Neural progenitor cell (in vitro differentiated cells): ENCODE data around the gene PLEKHG2. TPM values are rescaled to one million over a fixed set of nuclear protein-coding genes. Genes with fewer than 3 reads are reported as not detected.

ENCODE experiments used
- DNase-seq: peaks from one replicate; pipeline ENCODE4 v3.0.0-alpha.2; 2016; ENCODE audit warnings: low spot score
- H2AFZ ChIP-seq: fragments of 200-600 bp; sonication (generic); replicated peaks from 2 replicates; pipeline ENCODE4 v1.6.1; 2016; ENCODE audit warnings: antibody characterized with exemption
- H3F3A ChIP-seq: fragments of 200-600 bp; sonication (generic); 2 replicates; pipeline ENCODE4 v1.6.1; 2016; ENCODE audit warnings: antibody characterized with exemption, low read depth
- H3K27ac ChIP-seq: fragments of 200-600 bp; sonication (generic); 2 replicates; pipeline ENCODE4 v1.5.1; 2016; ENCODE audit warnings: mild to moderate bottlenecking
- H3K27me3 ChIP-seq: fragments of 200-600 bp; sonication (generic); 2 replicates; pipeline ENCODE4 v1.6.1; 2016; ENCODE audit warnings: mild to moderate bottlenecking, moderate library complexity
- H3K36me3 ChIP-seq: fragments of 200-600 bp; sonication (generic); 2 replicates; pipeline ENCODE4 v1.5.1; 2016
- H3K4me1 ChIP-seq: fragments of 200-600 bp; sonication (generic); 2 replicates; pipeline ENCODE4 v1.6.1; 2016; ENCODE audit warnings: mixed run types
- H3K4me2 ChIP-seq: fragments of 200-600 bp; sonication (generic); 2 replicates; pipeline ENCODE4 v1.6.1; 2016
- H3K4me3 ChIP-seq: fragments of 200-600 bp; sonication (generic); 2 replicates; pipeline ENCODE4 v1.5.1; 2016
- H3K79me2 ChIP-seq: fragments of 200-600 bp; sonication (generic); 2 replicates; pipeline ENCODE4 v1.6.1; 2016; ENCODE audit warnings: low read depth
- H3K9ac ChIP-seq: fragments of 200-600 bp; sonication (generic); 2 replicates; pipeline ENCODE4 v1.6.1; 2016
- H3K9me3 ChIP-seq: fragments of 200-600 bp; sonication (generic); 2 replicates; pipeline ENCODE4 v1.5.1; 2016; ENCODE audit warnings: low read depth
- H4K20me1 ChIP-seq: fragments of 200-600 bp; sonication (generic); 2 replicates; pipeline ENCODE4 v1.6.1; 2016; ENCODE audit warnings: low read depth
- H3K27ac Mint-ChIP-seq: 3 replicates; pipeline ENCODE4 v1.8.0; 2021; ENCODE audit warnings: mixed read lengths
- H3K27me3 Mint-ChIP-seq: 2 replicates; pipeline ENCODE4 v1.8.0; 2022; ENCODE audit warnings: low read depth, mild to moderate bottlenecking, inconsistent platforms, moderate library complexity, mixed read lengths; ENCODE audit not compliant: insufficient read depth
- H3K36me3 Mint-ChIP-seq: 3 replicates; pipeline ENCODE4 v1.8.0; 2021; ENCODE audit warnings: mixed read lengths
- H3K4me1 Mint-ChIP-seq: 3 replicates; pipeline ENCODE4 v1.8.0; 2021; ENCODE audit warnings: mixed read lengths
- H3K4me3 Mint-ChIP-seq: 3 replicates; pipeline ENCODE4 v1.8.0; 2021; ENCODE audit warnings: mild to moderate bottlenecking, moderate library complexity, mixed read lengths
- H3K9me3 Mint-ChIP-seq: 3 replicates; pipeline ENCODE4 v1.8.0; 2020; ENCODE audit warnings: mixed read lengths
- EZH2 ChIP-seq: fragments of 200-600 bp; sonication (generic); IDR thresholded peaks from 2 replicates; pipeline ENCODE4 v1.6.1; 2017; ENCODE audit warnings: antibody characterized with exemption, mild to moderate bottlenecking, moderate library complexity
- EZH2phosphoT487 ChIP-seq: fragments of 200-600 bp; sonication (generic); IDR thresholded peaks from 2 replicates; pipeline ENCODE4 v1.6.1; 2017; ENCODE audit warnings: antibody characterized with exemption
- total RNA-seq: library from RNA; depleted of rRNA; stranded (reverse); fragments of >200 nt; gene quantifications from 2 replicates; pipeline ENCODE4 v1.2.3, GENCODE V29; 2015; ENCODE audit warnings: low replicate concordance
- TF ChIP-seq, protein P1 (sequence below): fragments of 200-600 bp; sonication (generic); IDR thresholded peaks from 2 replicates; pipeline ENCODE4 v1.5.1; 2017; ENCODE audit warnings: antibody characterized with exemption, mild to moderate bottlenecking

Gene PLEKHG2
- total RNA-seq, 1 donor from 2014 or later, result 10.7 TPM

- no peaks in the 10 kb centered on the region for H3K9me3 Mint-ChIP-seq
- H3K4me3 Mint-ChIP-seq, result no peak overlapping the region
- H3K4me3 ChIP-seq, result no peak overlapping the region
- no peaks in the 10 kb centered on the region for H3K27me3 Mint-ChIP-seq
- no peak overlapping the region for H2AFZ ChIP-seq
- H3K27me3 ChIP-seq, result no peaks in the 10 kb centered on the region
- H3K36me3 ChIP-seq, result no peaks in the 10 kb centered on the region
- no peak overlapping the region for H3K4me2 ChIP-seq
- no peaks in the 10 kb centered on the region for H3K4me1 ChIP-seq
- no peak overlapping the region for H3K27ac Mint-ChIP-seq
- H3K4me1 Mint-ChIP-seq, result no peaks in the 10 kb centered on the region
- H3K79me2 ChIP-seq, result no peaks in the 10 kb centered on the region
- TF ChIP-seq EZH2phosphoT487 (no peak), EZH2 (no peak)
- TF ChIP-seq, protein P1, sequence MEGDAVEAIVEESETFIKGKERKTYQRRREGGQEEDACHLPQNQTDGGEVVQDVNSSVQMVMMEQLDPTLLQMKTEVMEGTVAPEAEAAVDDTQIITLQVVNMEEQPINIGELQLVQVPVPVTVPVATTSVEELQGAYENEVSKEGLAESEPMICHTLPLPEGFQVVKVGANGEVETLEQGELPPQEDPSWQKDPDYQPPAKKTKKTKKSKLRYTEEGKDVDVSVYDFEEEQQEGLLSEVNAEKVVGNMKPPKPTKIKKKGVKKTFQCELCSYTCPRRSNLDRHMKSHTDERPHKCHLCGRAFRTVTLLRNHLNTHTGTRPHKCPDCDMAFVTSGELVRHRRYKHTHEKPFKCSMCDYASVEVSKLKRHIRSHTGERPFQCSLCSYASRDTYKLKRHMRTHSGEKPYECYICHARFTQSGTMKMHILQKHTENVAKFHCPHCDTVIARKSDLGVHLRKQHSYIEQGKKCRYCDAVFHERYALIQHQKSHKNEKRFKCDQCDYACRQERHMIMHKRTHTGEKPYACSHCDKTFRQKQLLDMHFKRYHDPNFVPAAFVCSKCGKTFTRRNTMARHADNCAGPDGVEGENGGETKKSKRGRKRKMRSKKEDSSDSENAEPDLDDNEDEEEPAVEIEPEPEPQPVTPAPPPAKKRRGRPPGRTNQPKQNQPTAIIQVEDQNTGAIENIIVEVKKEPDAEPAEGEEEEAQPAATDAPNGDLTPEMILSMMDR, result no peak
- no peaks in the 10 kb centered on the region for H3K9me3 ChIP-seq
- no peaks in the 10 kb centered on the region for H3F3A ChIP-seq
- peaks cover 7% of the 10 kb centered on the region for H4K20me1 ChIP-seq
- H3K9ac ChIP-seq, result no peak overlapping the region
- H3K27ac ChIP-seq, result no peak overlapping the region
- DNase-seq, result no peak
- peaks cover 42% of the 10 kb centered on the region for H3K36me3 Mint-ChIP-seq
Observed at GRCh38 chr19:39463403-39463802, 50.9 kb downstream of the PLEKHG2 start.

- no peaks in the 10 kb centered on the region for H3K4me1 Mint-ChIP-seq
- H3K27me3 ChIP-seq, result no peaks in the 10 kb centered on the region
- H3K4me1 ChIP-seq, result no peaks in the 10 kb centered on the region
- TF ChIP-seq, protein P1, result no peak
- no peak for TF ChIP-seq EZH2
- no peak for TF ChIP-seq EZH2phosphoT487
- H3K9me3 Mint-ChIP-seq, result no peaks in the 10 kb centered on the region
- no peak overlapping the region for H3K27ac ChIP-seq
- no peak overlapping the region for H2AFZ ChIP-seq
- no peak overlapping the region for H3K27ac Mint-ChIP-seq
- no peaks in the 10 kb centered on the region for H3K79me2 ChIP-seq
- H3K36me3 ChIP-seq, result no peaks in the 10 kb centered on the region
- no peaks in the 10 kb centered on the region for H3F3A ChIP-seq
- H3K4me3 ChIP-seq, result no peak overlapping the region
- H3K4me2 ChIP-seq, result no peak overlapping the region
- H3K9me3 ChIP-seq, result no peaks in the 10 kb centered on the region
- H3K27me3 Mint-ChIP-seq, result peaks cover 2% of the 10 kb centered on the region
- no peak overlapping the region for H3K9ac ChIP-seq
- peaks cover 44% of the 10 kb centered on the region for H3K36me3 Mint-ChIP-seq
- peaks cover 7% of the 10 kb centered on the region for H4K20me1 ChIP-seq
- peak overlapping the region; percentile 10 for H3K4me3 Mint-ChIP-seq
- no peak for DNase-seq
Observed at GRCh38 chr19:39465956-39466747, 53.7 kb downstream of the PLEKHG2 start.

DNA sequence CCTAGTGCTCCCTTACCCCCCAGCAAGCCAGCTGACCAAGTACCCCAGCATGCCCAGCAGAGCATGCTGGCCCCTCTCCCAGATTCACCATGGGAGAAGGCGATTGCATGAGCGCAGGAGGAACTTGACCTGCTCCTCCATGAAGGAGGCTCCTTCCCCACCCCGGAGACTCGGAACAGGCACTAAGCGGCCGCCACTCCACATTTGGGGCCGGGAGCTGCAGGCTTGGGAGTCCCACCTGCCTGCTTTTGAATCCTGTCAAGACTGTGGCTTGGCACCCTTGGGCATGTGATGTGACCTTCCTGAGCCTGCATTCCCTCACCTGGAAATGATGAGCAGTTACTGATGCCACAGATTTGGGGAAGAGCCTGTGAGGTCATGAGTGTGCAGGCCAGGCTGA lies 55.5 kb downstream of the PLEKHG2 start:
- H3K4me1 ChIP-seq, result no peaks in the 10 kb centered on the region
- H4K20me1 ChIP-seq, result peaks cover 6% of the 10 kb centered on the region
- no peak overlapping the region for H3K27ac ChIP-seq
- no peak for DNase-seq
- no peak for TF ChIP-seq EZH2phosphoT487
- TF ChIP-seq, protein P1, result no peak
- H3K27ac Mint-ChIP-seq, result no peak overlapping the region
- no peaks in the 10 kb centered on the region for H3K79me2 ChIP-seq
- no peaks in the 10 kb centered on the region for H3K9me3 Mint-ChIP-seq
- H3K27me3 Mint-ChIP-seq, result peaks cover 6% of the 10 kb centered on the region
- no peaks in the 10 kb centered on the region for H3K4me1 Mint-ChIP-seq
- H3K27me3 ChIP-seq, result no peaks in the 10 kb centered on the region
- no peaks in the 10 kb centered on the region for H3K9me3 ChIP-seq
- H3K4me2 ChIP-seq, result no peak overlapping the region
- no peak overlapping the region for H3K4me3 Mint-ChIP-seq
- H3K36me3 ChIP-seq, result no peaks in the 10 kb centered on the region
- no peak overlapping the region for H2AFZ ChIP-seq
- no peak overlapping the region for H3K4me3 ChIP-seq
- peaks cover 45% of the 10 kb centered on the region for H3K36me3 Mint-ChIP-seq
- H3F3A ChIP-seq, result no peaks in the 10 kb centered on the region
- no peak overlapping the region for H3K9ac ChIP-seq
